Natural killer cell (primary cell): ENCODE measurements around the gene ZNF646. TPM values are rescaled to one million over a fixed set of nuclear protein-coding genes. Genes with fewer than 3 reads are reported as not detected.

Source experiments
- ATAC-seq, 3 donors: fragments of 150-1000 bp in 2 of 3; fragments of 200-7000 bp in 1 of 3; cut with Tn5 transposase; 1 replicate in 1 of 3; 2 replicates in 2 of 3; pipeline ENCODE4 v1.10.0; 2021; ENCODE audit warnings: mild to moderate bottlenecking in 2 of 3, moderate library complexity in 2 of 3
- DNase-seq, 2 donors: peaks; one replicate each; pipeline versions ENCODE4 v3.0.0 to v3.0.0-alpha.2; 2013 to 2021; ENCODE audit warnings: mixed read lengths in 1 of 2
- H3K27ac ChIP-seq: one replicate; pipeline ENCODE4 v1.5.1; 2013; ENCODE audit warnings: mild to moderate bottlenecking, low read length
- H3K27me3 ChIP-seq: one replicate; pipeline ENCODE4 v1.6.1; 2013; ENCODE audit warnings: low read length; ENCODE audit not compliant: control insufficient read depth, insufficient read depth
- H3K36me3 ChIP-seq: one replicate; pipeline ENCODE4 v1.6.1; 2013; ENCODE audit warnings: low read length; ENCODE audit not compliant: control insufficient read depth, insufficient read depth
- H3K4me1 ChIP-seq: one replicate; pipeline ENCODE4 v1.6.1; 2013; ENCODE audit warnings: low read length; ENCODE audit not compliant: control insufficient read depth, insufficient read depth
- H3K4me3 ChIP-seq: one replicate; pipeline ENCODE4 v1.5.1; 2013; ENCODE audit warnings: low read length
- H3K9me3 ChIP-seq: one replicate; pipeline ENCODE4 v1.6.1; 2013; ENCODE audit warnings: low read length; ENCODE audit not compliant: control insufficient read depth, insufficient read depth
- H3K27ac Mint-ChIP-seq, 2 donors: one replicate each; pipeline ENCODE4 v1.8.0; 2022; ENCODE audit warnings: mild to moderate bottlenecking in 2 of 2, mixed read lengths in 2 of 2, moderate library complexity in 1 of 2
- H3K27me3 Mint-ChIP-seq, 2 donors: one replicate each; pipeline ENCODE4 v1.8.0; 2022; ENCODE audit warnings: low read depth in 2 of 2, mixed read lengths in 2 of 2
- H3K36me3 Mint-ChIP-seq: one replicate; pipeline ENCODE4 v1.8.0; 2022; ENCODE audit warnings: mixed read lengths
- H3K4me1 Mint-ChIP-seq, 2 donors: one replicate each; pipeline ENCODE4 v1.8.0; 2022; ENCODE audit warnings: mixed read lengths in 2 of 2
- H3K4me3 Mint-ChIP-seq: one replicate; pipeline ENCODE4 v1.8.0; 2022; ENCODE audit warnings: mild to moderate bottlenecking, moderate library complexity, mixed read lengths
- H3K9me3 Mint-ChIP-seq, 2 donors: one replicate each; pipeline ENCODE4 v1.8.0; 2022; ENCODE audit warnings: mixed read lengths in 2 of 2
- WGBS: methylation state at CpG from one replicate; pipeline ENCODE4 v1.1.7; 2013; ENCODE audit warnings: missing lambda C conversion rate; ENCODE audit not compliant: insufficient coverage; 5-methylcytosine and 5-hydroxymethylcytosine counted together
- intact Hi-C: fragments of 100-400 bp; cut with micrococcal nuclease; formaldehyde crosslinking; loops from one replicate; pipeline ENCODE4 v1.14.2; 2022
- total RNA-seq, 4 donors: library from RNA; stranded (reverse); fragments of 120-200 nt in 1 of 4; gene quantifications; one replicate each; pipeline versions ENCODE4 v1.2.3 to v1.2.4, GENCODE V29; 2013 to 2022
- TF ChIP-seq, protein P1 (sequence below): fragments of 200-600 bp; IDR thresholded peaks from one replicate; pipeline ENCODE4 v1.8.0; 2022; ENCODE audit warnings: antibody characterized with exemption

The ZNF646 gene
- total RNA-seq, 3 donors from 2014 or later (not counting 1 experiment from before 2014, with no cell fraction given) = 22.0 to 31.1 (median 30.1) TPM

DNA sequence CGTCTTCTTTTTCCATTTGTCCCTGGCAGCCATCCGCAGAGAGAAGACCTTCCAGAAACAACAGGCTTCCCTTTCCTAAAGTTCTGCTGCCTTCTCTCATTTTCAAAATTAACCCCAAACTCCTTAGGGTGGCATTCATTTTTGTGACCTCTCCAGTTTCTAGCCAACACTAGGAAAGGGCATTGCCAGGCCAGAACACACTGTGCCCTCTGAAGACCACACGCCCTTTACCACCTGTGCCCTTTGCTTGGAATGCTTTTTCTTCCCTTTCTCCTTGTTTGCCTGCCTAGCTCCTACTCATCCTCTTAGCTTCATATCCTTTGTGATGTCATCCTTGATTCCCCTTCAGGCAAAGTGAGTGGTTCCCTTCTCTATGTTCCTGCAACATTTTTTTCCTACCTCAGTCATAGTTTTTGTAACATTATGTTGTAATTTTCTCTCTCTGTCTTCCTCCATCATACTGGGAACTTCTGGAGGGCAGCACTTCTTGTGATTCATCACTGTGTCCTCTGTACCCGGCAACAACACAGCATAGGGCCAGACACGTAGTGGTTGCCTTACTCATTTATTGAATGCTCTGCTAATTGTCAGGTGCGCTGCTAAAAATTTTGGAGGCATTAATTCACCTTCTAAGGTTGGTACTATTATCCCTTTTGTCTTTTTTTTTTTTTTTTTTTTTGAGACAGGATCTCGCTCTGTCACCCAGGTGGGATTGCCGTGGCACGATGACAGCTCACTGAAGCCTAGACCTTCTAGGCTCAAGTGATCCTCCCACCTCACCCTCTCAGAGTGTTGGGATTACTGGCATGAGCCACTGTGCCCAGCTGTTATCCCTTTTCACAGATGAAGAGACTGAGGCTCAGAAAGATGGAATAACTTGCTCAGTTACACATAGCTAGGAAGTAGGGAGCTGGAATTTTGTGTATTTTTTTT is 44.3 kb downstream of the ZNF646 start:
- no peaks in the 10 kb centered on the region for H3K9me3 Mint-ChIP-seq
- H3K4me1 Mint-ChIP-seq = peaks cover 12 to 16% of the 10 kb centered on the region in 2 donors
- WGBS = 66% methylated on average over 9 of the region's 9 CpGs
- ATAC-seq (no peak), DNase-seq (no peak)
- intact Hi-C loops = loop anchor here (10.0 kb wide), 1 partner anchor 66 kb away; the partner anchor contains the start of gene FUS
- TF ChIP-seq, protein P1, sequence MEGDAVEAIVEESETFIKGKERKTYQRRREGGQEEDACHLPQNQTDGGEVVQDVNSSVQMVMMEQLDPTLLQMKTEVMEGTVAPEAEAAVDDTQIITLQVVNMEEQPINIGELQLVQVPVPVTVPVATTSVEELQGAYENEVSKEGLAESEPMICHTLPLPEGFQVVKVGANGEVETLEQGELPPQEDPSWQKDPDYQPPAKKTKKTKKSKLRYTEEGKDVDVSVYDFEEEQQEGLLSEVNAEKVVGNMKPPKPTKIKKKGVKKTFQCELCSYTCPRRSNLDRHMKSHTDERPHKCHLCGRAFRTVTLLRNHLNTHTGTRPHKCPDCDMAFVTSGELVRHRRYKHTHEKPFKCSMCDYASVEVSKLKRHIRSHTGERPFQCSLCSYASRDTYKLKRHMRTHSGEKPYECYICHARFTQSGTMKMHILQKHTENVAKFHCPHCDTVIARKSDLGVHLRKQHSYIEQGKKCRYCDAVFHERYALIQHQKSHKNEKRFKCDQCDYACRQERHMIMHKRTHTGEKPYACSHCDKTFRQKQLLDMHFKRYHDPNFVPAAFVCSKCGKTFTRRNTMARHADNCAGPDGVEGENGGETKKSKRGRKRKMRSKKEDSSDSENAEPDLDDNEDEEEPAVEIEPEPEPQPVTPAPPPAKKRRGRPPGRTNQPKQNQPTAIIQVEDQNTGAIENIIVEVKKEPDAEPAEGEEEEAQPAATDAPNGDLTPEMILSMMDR = no peak
- H3K36me3 Mint-ChIP-seq = peaks cover 11% of the 10 kb centered on the region
- Histone ChIP-seq H3K9me3 (no peaks in the 10 kb centered on the region), H3K36me3 (peaks cover 28% of the 10 kb centered on the region), H3K27ac (peak overlapping the region; percentile 74), H3K4me3 (peak overlapping the region; percentile 39), H3K27me3 (no peaks in the 10 kb centered on the region), H3K4me1 (peaks cover 22% of the 10 kb centered on the region)
- no peaks in the 10 kb centered on the region for H3K27me3 Mint-ChIP-seq
- peak overlapping the region; percentile 85 for H3K4me3 Mint-ChIP-seq
- H3K27ac Mint-ChIP-seq = peak overlapping the region; percentile 81 to 91

DNA sequence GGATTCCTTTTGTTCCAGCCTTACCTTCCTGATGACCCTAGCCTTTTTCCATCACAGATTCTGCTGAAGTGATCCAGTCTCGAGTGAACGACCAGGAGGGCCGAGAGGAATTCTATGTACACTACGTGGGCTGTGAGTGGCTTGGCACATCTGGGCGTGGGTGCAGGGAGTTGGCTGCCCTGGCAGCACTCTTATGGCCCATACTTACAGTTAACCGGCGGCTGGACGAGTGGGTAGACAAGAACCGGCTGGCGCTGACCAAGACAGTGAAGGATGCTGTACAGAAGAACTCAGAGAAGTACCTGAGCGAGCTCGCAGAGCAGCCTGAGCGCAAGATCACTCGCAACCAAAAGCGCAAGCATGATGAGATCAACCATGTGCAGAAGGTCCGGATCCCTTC is 45.9 kb downstream of the ZNF646 start:
- peaks cover 35% of the 10 kb centered on the region for H3K36me3 ChIP-seq
- no peak overlapping the region for H3K4me3 ChIP-seq

DNA sequence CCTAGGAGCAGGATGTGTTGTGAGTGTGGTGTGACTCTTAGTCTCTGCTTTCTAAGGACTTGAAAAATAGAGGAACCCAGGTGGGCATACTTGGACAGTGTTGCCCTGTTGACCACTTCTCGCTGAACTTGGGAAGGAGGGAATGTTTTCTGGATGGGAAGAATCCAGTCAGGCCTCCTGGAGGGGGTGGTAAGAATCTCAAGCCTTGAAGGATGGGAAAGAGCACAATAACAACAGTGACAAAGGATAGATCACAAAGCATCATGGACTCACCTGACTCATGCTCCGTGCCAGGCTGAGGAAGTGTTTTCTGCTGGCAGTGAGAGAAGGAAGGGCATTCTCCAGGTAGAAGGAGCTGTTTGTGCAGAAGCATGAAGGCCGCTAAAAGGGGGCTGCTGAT is 51.6 kb downstream of the ZNF646 start:
- no peak overlapping the region for H3K4me3 Mint-ChIP-seq
- peak overlapping the region in 1 of 2 donors; percentile 59 for H3K27ac Mint-ChIP-seq
- H3K4me3 ChIP-seq = no peak overlapping the region
- H3K36me3 ChIP-seq = peaks cover 56% of the 10 kb centered on the region
- ATAC-seq (no peak), DNase-seq (no peak)
- no peaks in the 10 kb centered on the region for H3K27me3 Mint-ChIP-seq
- TF ChIP-seq, protein P1 = no peak
- peaks cover 3% of the 10 kb centered on the region for H3K36me3 Mint-ChIP-seq
- peaks cover 38% of the 10 kb centered on the region for H3K4me1 ChIP-seq
- peaks cover 0 to 8% of the 10 kb centered on the region in 2 donors for H3K4me1 Mint-ChIP-seq
- intact Hi-C loops = no loop called here
- H3K27me3 ChIP-seq = no peaks in the 10 kb centered on the region
- WGBS = 94% methylated on average over 3 of the region's 3 CpGs
- H3K9me3 ChIP-seq = no peaks in the 10 kb centered on the region
- no peaks in the 10 kb centered on the region for H3K9me3 Mint-ChIP-seq
- no peak overlapping the region for H3K27ac ChIP-seq

More for the DNA sequence above, 45.9 kb downstream of the ZNF646 start:
- WGBS = 97% methylated on average over 16 of the region's 16 CpGs
- no peaks in the 10 kb centered on the region for H3K9me3 Mint-ChIP-seq
- H3K4me3 Mint-ChIP-seq = no peak overlapping the region
- no peak for ATAC-seq
- DNase-seq = no peak
- Histone ChIP-seq H3K4me1 (peaks cover 22% of the 10 kb centered on the region), H3K9me3 (no peaks in the 10 kb centered on the region), H3K27me3 (no peaks in the 10 kb centered on the region), H3K27ac (no peak overlapping the region)
- H3K4me1 Mint-ChIP-seq = peaks cover 12 to 13% of the 10 kb centered on the region in 2 donors
- H3K27me3 Mint-ChIP-seq = no peaks in the 10 kb centered on the region
- peaks cover 11% of the 10 kb centered on the region for H3K36me3 Mint-ChIP-seq
- intact Hi-C loops = no loop called here
- TF ChIP-seq, protein P1 = no peak
- H3K27ac Mint-ChIP-seq = peak overlapping the region in 1 of 2 donors; percentile 47
